Panc1 (cell line): ENCODE data around the gene FSTL5. TPM values are rescaled to one million over a fixed set of nuclear protein-coding genes. Genes with fewer than 3 reads are reported as not detected.

Experiments
- ATAC-seq: fragments of 200-7000 bp; cut with Tn5 transposase; 2 replicates; pipeline ENCODE4 v1.9.1; 2020; ENCODE audit warnings: mild to moderate bottlenecking, moderate library complexity
- BruUV-seq: library from RNA; stranded (reverse); fragments of 400-500 nt; replicated peaks from 2 replicates; lab custom pipeline; 2021; lab: Mats Ljungman, UMichigan
- CTCF ChIA-PET: fragments of 300-600 bp; sonication (Branson Sonifier 250); formaldehyde crosslinking; loops from one replicate; lab custom pipeline; 2022; ENCODE audit warnings: antibody characterized with exemption; lab: Charles Lee
- POLR2A ChIA-PET: fragments of 300-600 bp; sonication (Branson Sonifier 250); formaldehyde crosslinking; loops from one replicate; lab custom pipeline; 2022; ENCODE audit warnings: antibody characterized with exemption; lab: Charles Lee
- DNase-seq: peaks from one replicate; pipeline ENCODE4 v3.0.0-alpha.2; 2010; ENCODE audit warnings: low read depth, low spot score
- H3K27ac ChIP-seq: 2 replicates; pipeline ENCODE4 v1.5.1; 2011; ENCODE audit warnings: mild to moderate bottlenecking, low read length, inconsistent platforms
- H3K27me3 ChIP-seq: fragments of 200-500 bp; sonication (Bioruptor generic); 2 replicates; pipeline ENCODE4 v1.6.0; 2014; ENCODE audit warnings: low read length, inconsistent platforms; ENCODE audit not compliant: control insufficient read depth, insufficient read depth
- H3K36me3 ChIP-seq: fragments of 200-500 bp; sonication (Bioruptor generic); 2 replicates; pipeline ENCODE4 v1.5.1; 2014; ENCODE audit warnings: inconsistent platforms, mild to moderate bottlenecking, low read length, moderate library complexity; ENCODE audit not compliant: control insufficient read depth, insufficient read depth
- H3K4me1 ChIP-seq: 2 replicates; pipeline ENCODE4 v1.5.1; 2011; ENCODE audit warnings: inconsistent platforms, mild to moderate bottlenecking, low read length, moderate library complexity; ENCODE audit not compliant: control insufficient read depth, insufficient read depth
- H3K4me3 ChIP-seq, 2 experiments: 2 replicates each; pipeline ENCODE4 v1.5.1; 2011 to 2012; ENCODE audit warnings: low read depth in 2 of 2, low read length in 2 of 2, mild to moderate bottlenecking in 2 of 2, inconsistent platforms in 1 of 2, moderate library complexity in 1 of 2
- H3K9me3 ChIP-seq: fragments of 200-500 bp; sonication (Bioruptor generic); 2 replicates; pipeline ENCODE4 v1.5.1; 2014; ENCODE audit warnings: low read depth, mild to moderate bottlenecking, inconsistent platforms, low read length, moderate library complexity; ENCODE audit not compliant: control insufficient read depth, insufficient read depth
- POLR2AphosphoS5 ChIP-seq: IDR thresholded peaks from 2 replicates; pipeline ENCODE4 v1.6.1; 2012; ENCODE audit warnings: mild to moderate bottlenecking, low read depth, low read length, moderate library complexity
- SIN3A ChIP-seq: IDR thresholded peaks from 2 replicates; pipeline ENCODE4 v1.6.1; 2012; ENCODE audit warnings: low read depth, mild to moderate bottlenecking, low read length, moderate library complexity, borderline replicate concordance; ENCODE audit not compliant: insufficient read depth
- TCF7L2 ChIP-seq: IDR thresholded peaks from 2 replicates; pipeline ENCODE4 v1.6.1; 2011; ENCODE audit warnings: mild to moderate bottlenecking, low read depth, low read length, inconsistent platforms
- in situ Hi-C: cut with HindIII; loops from 2 replicates; pipeline ENCODE4 v1.10.0; 2016; ENCODE audit warnings: low sequenced_read_pairs, low pct_unique_long_range_greater_than_20kb
- intact Hi-C: fragments of 100-400 bp; cut with micrococcal nuclease; formaldehyde crosslinking; loops from one replicate; pipeline ENCODE4 v1.10.0; 2022; ENCODE audit not compliant: unreplicated experiment
- total RNA-seq: library from RNA; stranded (reverse); gene quantifications from one replicate; pipeline ENCODE4 v1.2.1, GENCODE V29; 2021; ENCODE audit not compliant: unreplicated experiment
- TF ChIP-seq, protein P1 (sequence below): fragments of 450-650 bp; IDR thresholded peaks from 2 replicates; pipeline ENCODE4 v1.5.1; 2017; ENCODE audit warnings: mild to moderate bottlenecking
- TF ChIP-seq, protein P2 (sequence below), 2 experiments: IDR thresholded peaks; 2 replicates each; pipeline ENCODE4 v1.6.1; 2011 to 2012; ENCODE audit warnings: low read depth in 2 of 2, control low read depth in 1 of 2, low read length in 1 of 2, mild to moderate bottlenecking in 1 of 2, moderate library complexity in 1 of 2; ENCODE audit not compliant: insufficient read depth in 1 of 2

The FSTL5 gene
- total RNA-seq, 1 experiment from 2014 or later = 0.67 TPM

GRCh38 chr4:161714022-161714751 is 449.6 kb downstream of the FSTL5 start:
- in situ Hi-C loops (no loop called here), intact Hi-C loops (no loop called here)
- TF ChIP-seq, protein P1, sequence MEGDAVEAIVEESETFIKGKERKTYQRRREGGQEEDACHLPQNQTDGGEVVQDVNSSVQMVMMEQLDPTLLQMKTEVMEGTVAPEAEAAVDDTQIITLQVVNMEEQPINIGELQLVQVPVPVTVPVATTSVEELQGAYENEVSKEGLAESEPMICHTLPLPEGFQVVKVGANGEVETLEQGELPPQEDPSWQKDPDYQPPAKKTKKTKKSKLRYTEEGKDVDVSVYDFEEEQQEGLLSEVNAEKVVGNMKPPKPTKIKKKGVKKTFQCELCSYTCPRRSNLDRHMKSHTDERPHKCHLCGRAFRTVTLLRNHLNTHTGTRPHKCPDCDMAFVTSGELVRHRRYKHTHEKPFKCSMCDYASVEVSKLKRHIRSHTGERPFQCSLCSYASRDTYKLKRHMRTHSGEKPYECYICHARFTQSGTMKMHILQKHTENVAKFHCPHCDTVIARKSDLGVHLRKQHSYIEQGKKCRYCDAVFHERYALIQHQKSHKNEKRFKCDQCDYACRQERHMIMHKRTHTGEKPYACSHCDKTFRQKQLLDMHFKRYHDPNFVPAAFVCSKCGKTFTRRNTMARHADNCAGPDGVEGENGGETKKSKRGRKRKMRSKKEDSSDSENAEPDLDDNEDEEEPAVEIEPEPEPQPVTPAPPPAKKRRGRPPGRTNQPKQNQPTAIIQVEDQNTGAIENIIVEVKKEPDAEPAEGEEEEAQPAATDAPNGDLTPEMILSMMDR = no peak
- TF ChIP-seq POLR2AphosphoS5 = no peak
- TF ChIP-seq SIN3A = no peak
- TF ChIP-seq, protein P2, sequence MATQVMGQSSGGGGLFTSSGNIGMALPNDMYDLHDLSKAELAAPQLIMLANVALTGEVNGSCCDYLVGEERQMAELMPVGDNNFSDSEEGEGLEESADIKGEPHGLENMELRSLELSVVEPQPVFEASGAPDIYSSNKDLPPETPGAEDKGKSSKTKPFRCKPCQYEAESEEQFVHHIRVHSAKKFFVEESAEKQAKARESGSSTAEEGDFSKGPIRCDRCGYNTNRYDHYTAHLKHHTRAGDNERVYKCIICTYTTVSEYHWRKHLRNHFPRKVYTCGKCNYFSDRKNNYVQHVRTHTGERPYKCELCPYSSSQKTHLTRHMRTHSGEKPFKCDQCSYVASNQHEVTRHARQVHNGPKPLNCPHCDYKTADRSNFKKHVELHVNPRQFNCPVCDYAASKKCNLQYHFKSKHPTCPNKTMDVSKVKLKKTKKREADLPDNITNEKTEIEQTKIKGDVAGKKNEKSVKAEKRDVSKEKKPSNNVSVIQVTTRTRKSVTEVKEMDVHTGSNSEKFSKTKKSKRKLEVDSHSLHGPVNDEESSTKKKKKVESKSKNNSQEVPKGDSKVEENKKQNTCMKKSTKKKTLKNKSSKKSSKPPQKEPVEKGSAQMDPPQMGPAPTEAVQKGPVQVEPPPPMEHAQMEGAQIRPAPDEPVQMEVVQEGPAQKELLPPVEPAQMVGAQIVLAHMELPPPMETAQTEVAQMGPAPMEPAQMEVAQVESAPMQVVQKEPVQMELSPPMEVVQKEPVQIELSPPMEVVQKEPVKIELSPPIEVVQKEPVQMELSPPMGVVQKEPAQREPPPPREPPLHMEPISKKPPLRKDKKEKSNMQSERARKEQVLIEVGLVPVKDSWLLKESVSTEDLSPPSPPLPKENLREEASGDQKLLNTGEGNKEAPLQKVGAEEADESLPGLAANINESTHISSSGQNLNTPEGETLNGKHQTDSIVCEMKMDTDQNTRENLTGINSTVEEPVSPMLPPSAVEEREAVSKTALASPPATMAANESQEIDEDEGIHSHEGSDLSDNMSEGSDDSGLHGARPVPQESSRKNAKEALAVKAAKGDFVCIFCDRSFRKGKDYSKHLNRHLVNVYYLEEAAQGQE (IDR thresholded peaks at IDR 0.05; ENCODE audit: insufficient read depth in 1 of 2, low read depth in 2 of 2, low read length in 1 of 2) = no peak
- no peak for TF ChIP-seq TCF7L2
- DNase-seq = no peak
- no TSS peak for BruUV-seq
- Histone ChIP-seq H3K9me3 (no peaks in the 10 kb centered on the region), H3K27ac (no peak overlapping the region), H3K36me3 (no peaks in the 10 kb centered on the region), H3K27me3 (no peaks in the 10 kb centered on the region), H3K4me3 (no peak overlapping the region), H3K4me1 (no peaks in the 10 kb centered on the region)
- ChIA-PET POLR2A (no interaction called here), CTCF (no interaction called here)
- no peak for ATAC-seq

- DNase-seq (no peak), ATAC-seq (no peak)
- Histone ChIP-seq H3K36me3 (no peaks in the 10 kb centered on the region), H3K27ac (no peak overlapping the region), H3K27me3 (no peaks in the 10 kb centered on the region), H3K4me3 (no peak overlapping the region), H3K9me3 (no peaks in the 10 kb centered on the region), H3K4me1 (no peaks in the 10 kb centered on the region)
- in situ Hi-C loops (no loop called here), intact Hi-C loops (no loop called here)
- POLR2A ChIA-PET = interaction anchor here (0.7 kb wide), 1 partner anchor 644 kb away, joined by 3 read pairs; no protein-coding TSS in a partner anchor
- no peak for TF ChIP-seq TCF7L2
- TF ChIP-seq POLR2AphosphoS5 = no peak
- no peak for TF ChIP-seq SIN3A
- TF ChIP-seq, protein P1 = no peak
- TF ChIP-seq, protein P2 (IDR thresholded peaks at IDR 0.05; ENCODE audit: insufficient read depth in 1 of 2, low read depth in 2 of 2, low read length in 1 of 2) = no peak
- CTCF ChIA-PET = no interaction called here
- no TSS peak for BruUV-seq
Measured at GRCh38 chr4:161704653-161705052, 459.1 kb downstream of the FSTL5 start.
